ENCODE measurements around the gene DUS2.

GRCh38 chr16:68061396-68061795, 38.3 kb downstream of the DUS2 start:
- TF ChIP-seq POLR2AphosphoS5 (IDR thresholded peaks at IDR 0.05; ENCODE audit: low read depth, low read length): no peak
- TF ChIP-seq EGR1 (IDR thresholded peaks at IDR 0.05; ENCODE audit: low read depth): no peak
- no peak for TF ChIP-seq CTCF (IDR thresholded peaks at IDR 0.05 in 2 of 3, conservative IDR thresholded peaks at IDR 0.05 in 1 of 3; ENCODE audit: borderline replicate concordance in 1 of 3, insufficient read depth in 1 of 3, low read depth in 2 of 3, low read length in 2 of 3)
- no peak for TF ChIP-seq POLR2A (IDR thresholded peaks at IDR 0.05; ENCODE audit: borderline replicate concordance, extremely low read depth, insufficient read depth, insufficient read length)
- TF ChIP-seq ELF1 (IDR thresholded peaks at IDR 0.05; ENCODE audit: borderline replicate concordance, low read depth): no peak
- TF ChIP-seq ZNF274 (IDR thresholded peaks at IDR 0.05; ENCODE audit: low read depth, low read length): no peak
- no peak for TF ChIP-seq SRF (IDR thresholded peaks at IDR 0.05; ENCODE audit: low read depth)
- TF ChIP-seq ATF3 (IDR thresholded peaks at IDR 0.05): no peak
- TF ChIP-seq ZBTB33 (IDR thresholded peaks at IDR 0.05; ENCODE audit: extremely low read depth, insufficient replicate concordance, low read length): no peak
- TF ChIP-seq CBX3 (IDR thresholded peaks at IDR 0.05; ENCODE audit: low read depth): no peak
- no peak for TF ChIP-seq FOSL1 (IDR thresholded peaks at IDR 0.05; ENCODE audit: low read depth)
- no peak for TF ChIP-seq TCF7L2 (IDR thresholded peaks at IDR 0.05; ENCODE audit: borderline replicate concordance, extremely low read depth, insufficient read depth, insufficient read length)
- TF ChIP-seq RAD21 (IDR thresholded peaks at IDR 0.05; ENCODE audit: low read depth): no peak

Measured in HCT116 (cell line).